ENCODE measurements around the gene CHST8.

Gene CHST8

DNA sequence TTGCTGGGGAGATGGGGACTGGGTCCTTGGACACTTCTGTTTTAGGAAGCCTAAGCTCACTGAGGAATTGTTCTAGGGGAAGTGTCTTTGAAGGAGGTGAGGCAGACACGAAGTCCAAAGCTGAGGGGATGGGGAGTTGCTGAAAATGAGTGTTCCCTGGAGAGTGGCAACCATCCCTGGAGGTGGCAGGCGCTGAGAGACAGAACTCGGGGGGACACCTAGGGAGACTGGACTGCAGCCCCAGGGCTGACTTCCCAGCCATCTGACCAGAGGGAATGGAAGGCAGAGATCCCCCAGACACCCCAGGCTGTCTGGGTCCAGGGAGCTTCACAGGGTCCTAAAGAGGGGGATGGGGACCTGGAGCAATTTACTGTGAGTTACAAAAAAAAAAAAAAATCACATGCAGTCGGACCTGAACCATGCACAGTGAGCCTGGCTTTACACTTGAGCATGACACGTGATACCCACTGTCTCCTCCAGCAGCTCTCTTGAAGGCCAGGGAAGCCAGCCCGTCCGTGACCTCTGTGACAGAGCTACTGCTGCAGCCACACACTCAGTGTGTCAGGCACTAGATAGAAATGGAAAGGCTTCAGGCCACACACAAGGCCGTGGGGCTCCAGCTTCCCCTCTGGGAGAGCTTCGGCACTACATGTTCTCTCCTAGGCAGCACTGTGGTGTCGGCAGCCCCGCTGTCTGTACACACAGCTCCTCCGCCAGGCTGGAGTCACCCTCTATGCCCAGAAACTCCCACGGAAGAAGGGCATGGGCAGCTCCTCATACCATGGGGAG, 97.8 kb downstream of the CHST8 start:
- DNase-seq = no peak

DNA sequence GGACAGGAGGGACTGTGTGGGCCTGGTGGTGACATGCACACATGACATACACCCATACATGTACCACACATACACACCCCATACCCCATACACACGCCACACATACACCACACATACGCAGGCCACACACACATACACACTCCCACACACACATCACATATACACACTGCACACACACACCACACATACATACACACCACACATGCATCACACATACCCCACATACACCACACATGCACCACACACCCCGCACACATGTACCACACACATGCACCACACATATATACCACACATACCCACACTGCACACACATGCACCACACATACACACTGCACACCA, 98.4 kb downstream of the CHST8 start:
- DNase-seq = no peak

DNA sequence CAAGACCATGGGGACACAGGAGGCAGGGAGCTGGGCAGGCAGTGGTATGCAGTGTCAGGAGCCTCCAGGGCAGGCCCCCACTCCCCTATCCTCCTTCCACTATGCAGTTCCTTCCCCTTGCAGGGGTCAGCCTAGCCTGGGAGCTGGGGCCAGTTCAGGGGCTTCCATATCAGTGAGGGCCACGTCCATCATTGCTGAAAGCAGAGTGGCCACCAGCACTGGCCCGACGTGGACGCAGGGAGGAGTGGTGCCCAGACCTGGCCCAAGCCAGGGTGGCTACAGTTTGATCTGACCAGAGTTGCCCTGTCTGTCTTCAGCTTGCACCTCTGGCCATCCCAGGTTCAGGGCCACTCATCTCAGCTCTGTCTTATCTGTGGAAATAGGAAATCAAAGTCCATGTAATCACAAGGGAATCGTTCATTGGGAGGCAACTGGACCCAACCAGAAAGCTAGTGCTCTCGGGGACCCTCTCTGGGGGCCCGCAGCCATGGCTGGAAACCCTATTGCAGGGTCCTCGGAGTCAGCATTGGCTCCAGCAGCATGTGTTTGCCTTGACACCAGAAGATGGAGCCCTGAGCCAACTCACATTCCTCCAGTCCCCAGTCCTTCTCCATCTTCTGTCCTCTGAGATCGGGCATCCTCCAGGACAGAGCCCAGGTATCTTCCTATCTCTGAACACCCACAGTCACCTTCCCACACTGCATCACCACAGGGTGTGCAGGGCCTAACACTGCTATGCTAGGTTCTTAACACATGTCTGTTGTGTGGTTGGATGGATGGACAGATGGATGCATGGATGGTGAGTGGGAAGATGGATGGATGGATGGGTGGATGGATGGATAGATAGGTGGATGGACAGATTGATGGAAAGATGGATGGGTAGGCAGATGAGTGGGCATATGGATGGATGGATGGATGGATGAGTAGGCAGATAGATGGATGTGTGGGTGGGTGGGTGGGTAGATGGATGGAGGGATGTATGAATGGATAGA, 99.2 kb downstream of the CHST8 start:
- no peak for DNase-seq

DNA sequence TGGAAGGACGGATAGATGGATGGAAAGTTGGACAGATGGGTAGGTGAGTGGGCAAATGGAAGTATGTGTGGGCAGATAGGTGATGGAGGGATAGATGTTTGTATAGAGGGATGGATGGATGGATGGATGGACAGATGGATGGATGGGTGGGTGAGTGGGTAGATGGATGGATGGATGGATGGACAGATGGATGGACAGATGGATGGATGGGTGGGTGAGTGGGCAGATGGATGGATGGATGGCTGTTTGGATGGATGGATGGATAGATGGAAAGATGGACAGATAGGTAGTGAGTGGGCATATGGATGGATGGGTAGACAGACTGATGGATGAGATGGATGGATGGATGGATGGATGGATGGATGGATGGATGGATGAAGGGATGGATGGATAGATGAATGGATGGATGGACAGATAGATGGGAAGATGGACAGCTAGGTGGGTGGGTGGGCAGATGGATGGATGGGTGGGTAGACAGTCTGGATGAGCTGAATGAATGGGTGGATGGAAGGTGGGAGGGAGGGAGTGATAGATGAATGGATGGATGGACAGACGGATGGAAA, 100.1 kb downstream of the CHST8 start:
- DNase-seq = no peak

DNA sequence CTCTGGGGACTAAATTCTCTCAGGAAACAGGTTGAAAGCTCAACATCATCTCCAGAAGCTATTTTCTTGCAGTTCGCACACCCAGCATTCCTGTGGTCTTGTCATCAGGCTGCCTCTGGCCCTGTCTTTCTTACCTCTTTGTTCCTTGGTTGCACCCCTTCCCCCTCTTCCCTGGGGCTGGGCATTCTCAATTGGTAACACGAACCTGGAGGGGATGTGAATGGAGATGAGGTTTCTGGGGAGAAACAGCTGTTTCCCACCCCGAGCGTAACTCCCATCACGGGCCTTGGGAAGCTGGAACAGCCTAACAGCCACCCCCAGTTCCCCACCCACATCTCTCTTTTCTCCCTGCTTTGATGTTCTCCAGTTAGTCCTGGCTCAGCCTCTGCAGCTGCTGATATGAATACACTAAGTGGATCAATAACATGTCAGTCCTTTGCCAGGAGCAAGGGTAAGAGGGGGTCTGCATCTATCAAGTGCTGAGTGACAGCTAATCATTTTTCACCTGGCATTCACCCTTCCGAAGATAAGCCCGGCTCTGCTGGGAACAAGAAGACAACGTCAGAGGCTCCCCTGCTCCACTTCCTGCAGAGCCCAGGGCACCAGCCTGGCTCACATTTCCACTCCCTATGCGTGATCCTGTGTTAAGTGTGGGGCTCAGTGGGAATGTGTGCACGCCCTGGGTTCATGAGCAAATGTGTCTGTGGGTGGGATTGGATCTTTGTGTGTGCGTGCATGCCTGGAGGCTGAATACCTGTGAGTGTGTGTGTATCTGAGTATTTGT, 100.9 kb downstream of the CHST8 start:
- no peak for DNase-seq

DNA sequence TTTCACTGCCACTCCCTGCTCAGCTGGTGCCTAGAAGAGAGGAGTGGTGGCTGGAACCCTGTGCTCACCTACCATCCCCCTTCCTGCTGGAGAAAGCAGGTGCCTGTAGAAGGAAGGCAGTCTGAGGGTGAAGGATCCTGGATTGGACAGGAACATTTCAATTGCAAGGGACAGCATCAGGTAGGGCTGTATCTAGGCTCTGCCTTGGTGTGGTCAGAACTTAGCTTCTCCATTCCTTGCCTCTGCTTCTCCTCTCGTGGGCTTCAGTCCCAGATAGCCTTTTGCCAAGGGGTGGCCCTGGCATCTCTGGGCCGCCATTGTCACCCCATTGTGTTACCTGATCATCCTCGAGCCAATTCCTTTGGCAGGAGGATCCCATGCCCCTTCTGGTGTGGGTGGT, 101.8 kb downstream of the CHST8 start:
- no peak for DNase-seq

DNA sequence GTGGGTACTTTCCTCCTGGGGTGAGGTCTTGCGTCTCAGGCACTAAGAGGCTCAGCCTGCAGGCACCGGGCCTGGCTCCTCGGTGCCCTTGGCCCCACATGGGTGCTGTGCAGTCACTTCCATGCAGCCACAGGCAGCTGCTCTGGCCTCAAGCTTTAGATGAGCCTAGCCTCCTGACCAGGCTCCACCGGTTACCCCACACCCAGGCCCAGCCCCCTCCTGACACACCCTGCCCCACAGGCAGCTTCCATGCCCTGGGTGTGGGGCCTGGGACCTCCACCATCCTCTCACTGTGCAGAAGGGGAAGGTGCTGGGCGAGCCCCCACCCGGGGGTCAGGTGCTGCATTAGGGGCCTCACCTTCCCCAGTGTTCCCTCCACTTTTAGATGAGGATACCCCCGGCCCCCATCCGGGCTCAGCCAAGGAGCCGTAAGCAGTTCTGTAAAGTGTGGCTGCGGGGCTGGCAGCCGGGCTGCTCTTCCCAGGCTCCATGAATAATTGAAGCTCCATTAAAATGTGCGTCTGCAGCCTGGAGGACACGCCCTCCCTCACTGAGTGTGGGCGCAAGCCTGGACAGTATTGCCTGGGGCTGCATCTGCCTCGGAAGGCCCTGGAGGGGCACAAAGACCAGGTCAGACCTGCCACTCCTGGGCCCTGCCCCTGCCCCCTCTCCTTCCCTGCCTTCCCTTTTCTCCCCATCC, 102.4 kb downstream of the CHST8 start:
- DNase-seq = no peak

DNA sequence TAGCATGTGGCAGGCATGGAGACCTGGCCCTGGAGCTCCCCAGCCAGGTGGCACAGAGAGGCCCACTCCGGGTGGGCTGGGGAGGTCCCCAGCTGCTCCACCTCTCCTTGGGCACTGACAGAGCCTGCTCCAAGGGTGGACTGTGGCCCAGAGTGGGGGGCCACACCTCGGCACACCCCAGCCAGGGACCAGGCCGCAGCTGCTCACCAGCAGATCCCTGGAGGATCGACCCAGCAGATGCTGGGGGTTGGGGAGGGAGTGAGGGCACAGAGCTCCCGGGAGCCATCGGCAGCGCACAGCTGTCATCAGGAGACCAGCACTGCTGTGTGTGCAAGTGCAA, 102.9 kb downstream of the CHST8 start:
- no peak for DNase-seq

DNA sequence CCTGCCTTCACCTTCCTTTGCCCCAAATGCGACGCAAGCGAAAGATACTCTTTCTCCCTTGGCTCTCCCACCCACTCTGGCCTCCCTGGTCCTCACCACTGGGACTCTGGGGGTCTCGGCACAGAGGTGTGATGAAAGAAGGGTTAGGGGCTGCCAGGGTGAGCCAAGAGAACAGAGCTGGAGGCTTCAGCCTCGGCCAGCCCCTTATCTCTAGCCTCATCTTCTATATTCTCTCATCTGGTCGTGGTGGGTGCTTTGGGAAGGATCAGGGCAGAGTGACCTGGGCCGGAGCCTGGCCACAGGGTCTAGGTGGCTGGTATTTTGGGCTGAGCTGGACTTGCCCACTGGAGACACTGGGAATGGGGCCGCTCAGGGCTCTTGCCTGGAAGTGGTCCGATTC, 103.8 kb downstream of the CHST8 start:
- no peak for DNase-seq

DNA sequence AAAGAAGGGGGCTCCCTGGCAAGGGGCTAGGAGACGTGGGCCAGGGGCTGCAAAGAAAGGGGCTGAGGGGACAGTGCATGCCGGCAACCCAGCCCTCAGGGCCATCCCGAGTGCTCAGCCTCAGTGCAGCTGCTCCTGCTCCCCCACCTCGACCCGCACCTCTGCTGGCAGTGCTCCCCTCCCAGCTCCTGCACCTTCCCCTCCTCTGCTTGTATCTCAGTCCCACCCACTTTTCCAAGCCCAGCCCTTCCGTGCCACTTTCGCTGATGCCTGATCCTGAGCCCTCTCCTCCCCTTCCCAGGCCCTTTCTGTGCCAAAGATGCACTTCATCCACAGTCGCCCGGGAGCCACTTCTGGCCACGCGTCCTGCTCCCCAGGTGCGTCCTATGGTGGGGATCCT, 105.0 kb downstream of the CHST8 start:
- DNase-seq = no peak

DNA sequence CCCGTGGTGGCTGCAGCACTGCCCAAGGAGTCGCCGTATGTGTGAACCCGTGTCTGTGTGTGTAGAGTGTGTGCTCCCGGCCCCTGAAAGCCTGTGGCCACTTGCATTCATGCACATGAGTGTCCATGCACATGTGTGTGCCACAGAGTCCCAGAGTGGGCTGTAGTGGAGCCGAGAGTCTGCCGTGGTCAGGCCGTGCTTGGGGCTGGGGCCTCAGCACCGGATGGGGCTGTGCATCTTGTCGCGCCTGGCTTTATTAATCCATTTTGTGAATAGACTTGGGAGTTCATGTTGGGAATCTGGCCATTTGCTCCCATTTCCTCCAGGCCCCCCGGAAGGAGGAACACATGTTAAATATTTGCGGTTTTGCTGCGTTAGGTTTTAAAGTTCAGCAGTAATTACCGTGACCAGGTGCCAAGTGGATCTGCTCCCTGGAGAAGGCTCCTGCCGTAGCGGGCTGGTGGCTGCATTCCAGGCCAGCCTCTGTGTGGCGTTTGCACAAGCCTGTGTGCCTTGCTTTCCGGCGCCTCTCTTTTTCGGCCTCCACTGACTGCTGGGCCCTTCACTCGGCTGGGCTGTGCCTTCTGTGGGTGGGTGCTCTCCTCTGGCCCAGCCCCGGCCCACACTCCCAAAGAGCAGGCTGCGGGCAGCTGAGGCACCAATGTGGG, 105.7 kb downstream of the CHST8 start:
- DNase-seq = no peak

DNA sequence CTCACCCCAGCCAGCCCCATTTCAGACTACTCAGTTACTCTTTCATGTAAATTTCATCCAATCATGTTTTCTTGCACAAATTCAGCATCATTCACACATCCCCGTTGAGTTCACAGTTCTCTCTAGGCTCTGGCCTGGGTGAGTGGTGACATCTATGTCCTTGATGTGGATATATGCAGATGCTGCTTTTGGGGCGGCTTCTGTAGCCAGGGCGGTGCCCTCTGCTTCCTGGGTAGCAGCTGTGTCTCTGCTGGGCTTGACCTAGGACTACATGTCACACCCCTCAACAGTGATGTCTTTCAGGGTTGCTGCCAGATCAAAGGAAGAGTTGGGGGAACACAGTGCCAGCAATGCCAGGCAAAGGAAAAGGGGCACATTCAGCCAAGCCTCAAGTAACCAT, 106.4 kb downstream of the CHST8 start:
- no peak for DNase-seq

DNA sequence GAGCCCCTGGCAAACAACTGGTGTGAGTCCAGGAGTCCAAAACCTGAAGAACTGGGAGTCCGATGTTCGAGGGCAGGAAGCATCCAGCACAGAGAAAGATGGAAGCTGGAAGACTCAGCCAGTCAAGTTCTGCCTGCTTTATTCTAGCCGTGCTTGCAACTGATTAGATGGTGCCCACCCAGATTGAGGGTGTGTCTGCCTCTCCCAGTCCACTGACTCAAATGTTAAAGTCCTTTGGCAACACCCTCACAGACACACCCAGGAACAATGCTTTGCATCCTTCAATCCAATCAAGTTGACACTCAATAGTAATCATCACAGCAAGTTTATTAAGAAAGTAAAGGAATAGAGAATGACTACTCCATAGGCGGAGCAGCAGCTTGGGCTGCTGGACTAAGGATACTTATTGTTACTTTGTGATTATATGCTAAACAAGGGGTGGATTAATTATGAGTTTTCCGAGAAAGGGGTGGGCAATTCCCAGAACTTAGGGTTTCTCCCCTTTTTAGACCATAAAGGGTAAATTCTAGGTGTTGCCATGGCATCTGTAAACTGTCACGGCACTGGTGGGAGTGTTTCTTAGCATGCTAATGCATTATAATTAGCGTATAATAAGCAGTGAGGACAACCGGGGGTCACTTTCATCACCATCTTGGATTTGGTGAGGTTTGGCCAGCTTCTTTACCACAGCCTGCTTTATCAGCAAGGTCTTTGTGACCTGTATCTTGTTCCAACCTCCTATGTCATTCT, 109.3 kb downstream of the CHST8 start:
- DNase-seq = no peak

DNA sequence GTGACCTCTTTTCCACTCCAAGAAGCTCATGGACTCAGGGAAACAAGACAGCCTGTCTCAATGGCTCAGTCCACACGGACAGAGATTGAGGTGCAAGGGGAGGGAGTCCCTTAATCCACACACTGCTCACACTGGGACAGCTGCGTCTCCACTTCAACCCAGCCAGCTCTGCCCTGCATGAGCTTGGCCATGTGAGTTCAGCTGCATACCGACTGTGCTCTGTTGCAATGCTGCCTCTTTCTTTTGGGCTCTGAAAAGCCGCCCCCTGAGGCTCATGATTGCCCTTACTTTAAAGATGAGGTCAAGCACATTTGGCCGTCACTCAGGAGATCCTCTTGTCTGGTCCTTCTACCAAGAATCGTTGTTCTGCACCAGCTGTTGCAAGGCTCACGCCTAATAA, 110.1 kb downstream of the CHST8 start:
- no peak for DNase-seq

DNA sequence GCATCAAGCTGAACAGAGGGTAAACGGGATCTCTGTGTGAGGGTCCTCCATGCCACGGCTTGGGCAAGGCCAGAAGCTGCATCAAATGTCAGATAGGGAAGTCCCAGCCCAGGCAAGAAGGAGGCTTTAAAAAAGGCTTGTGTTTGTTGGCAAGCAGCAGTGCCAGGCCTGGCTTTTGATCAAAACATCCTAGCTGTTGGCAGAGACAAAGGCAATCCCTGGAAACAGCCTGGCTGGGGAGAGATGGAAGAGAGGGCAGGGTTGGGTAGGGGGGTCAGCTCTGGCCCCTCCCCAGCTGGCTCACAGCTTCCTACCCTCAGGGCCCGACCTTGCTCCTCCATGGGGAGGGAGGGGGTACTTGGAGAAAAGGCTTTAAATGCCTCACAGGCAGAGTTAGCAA, 113.2 kb downstream of the CHST8 start:
- DNase-seq = no peak

DNA sequence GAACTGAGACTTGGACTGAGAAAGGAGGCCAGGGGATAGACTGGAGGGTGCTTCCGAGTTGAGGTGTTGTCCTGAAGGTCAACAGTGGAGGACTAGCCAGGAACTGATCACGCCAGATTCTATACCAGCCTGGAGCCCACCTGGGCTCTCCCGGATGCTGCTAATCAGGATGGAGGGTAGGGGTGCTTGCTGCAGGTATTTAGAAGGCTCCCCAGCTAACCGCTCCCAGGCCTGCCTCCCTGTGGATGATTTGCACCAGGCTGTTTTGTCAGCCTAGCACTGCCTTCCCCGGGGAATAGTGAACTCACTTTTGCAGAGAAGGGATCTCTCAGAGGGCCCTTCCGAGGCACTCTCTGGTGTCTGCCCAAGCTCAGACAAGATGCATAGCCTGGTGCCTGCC, 114.4 kb downstream of the CHST8 start:
- DNase-seq = no peak

DNA sequence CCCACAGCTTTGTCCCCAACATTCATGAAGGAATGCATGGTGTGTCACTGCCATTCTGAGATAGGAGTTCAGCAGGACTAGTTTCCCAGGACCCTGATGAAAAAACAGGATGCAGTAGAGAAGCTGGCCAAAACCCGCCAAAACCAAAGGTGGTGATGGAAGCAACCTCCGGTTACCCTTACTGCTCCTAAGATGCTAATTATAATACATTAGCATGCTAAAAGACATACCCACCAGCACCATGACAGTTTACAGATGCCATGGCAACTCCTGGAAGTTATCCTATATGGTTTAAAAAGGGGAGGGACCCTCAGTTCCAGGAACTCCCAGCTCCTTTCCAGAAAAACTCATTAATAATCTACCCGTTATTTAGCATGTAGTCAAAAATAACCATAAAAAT, 115.0 kb downstream of the CHST8 start:
- DNase-seq = no peak

DNA sequence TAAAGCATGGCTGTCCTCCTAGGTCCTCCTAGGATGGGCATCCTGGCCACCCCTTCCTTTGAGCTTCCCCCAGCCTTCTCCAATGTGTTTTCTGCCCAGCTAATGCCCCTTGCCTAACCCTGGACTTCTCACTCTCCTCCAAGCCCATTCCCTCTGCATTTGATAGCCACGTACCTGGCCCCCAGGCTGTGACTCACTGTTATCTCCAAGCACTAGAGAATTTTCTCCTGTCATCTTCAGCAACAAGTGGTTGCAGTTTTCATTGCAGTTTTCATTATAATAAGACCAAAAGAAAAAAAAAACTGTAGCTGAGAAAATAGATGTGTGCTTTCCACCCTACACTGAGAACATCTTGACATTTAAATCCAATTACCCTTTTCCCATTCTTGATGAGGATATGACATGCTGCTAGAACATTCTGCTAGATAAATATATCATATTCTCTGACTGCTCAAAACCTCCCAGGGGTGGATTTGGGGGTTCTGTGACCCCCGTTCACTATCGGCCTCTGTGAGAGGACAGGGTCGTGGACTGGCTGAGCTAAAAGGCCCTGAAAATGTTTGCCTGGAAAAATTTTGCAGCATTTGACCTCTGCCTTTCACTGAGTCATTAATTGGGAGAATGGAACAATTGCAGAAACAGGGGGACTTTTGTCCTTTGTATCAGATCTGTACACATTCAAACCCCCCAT, 116.1 kb downstream of the CHST8 start:
- DNase-seq = no peak

DNA sequence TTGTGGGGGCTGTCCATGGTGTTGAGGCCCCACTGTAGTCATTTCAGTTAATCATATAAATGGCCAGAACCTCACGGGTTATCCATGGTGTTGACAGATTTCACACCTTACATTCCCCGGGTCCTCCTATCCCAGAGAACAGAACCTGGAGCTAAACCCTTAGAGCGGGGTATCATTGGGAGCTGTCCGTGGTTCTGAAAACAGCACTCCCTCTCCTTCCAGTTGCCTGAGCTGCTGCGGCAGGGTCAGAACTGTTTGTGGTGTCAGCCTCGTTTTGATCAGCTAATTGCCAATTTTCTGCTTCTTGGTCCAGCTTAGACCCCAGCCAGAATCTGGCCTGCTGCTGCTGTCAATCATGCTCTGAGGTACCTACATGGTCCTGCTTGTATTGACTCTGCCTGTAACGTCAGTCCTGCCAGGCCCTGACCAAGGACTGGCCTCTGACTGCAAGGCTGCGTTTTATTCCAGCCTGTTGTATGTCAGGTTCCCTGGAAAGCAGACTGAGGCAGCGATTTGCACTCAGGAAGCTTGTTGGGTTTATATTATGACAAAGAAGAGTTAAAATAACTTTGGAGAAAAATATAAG, 119.2 kb downstream of the CHST8 start:
- DNase-seq = peak; percentile 46

DNA sequence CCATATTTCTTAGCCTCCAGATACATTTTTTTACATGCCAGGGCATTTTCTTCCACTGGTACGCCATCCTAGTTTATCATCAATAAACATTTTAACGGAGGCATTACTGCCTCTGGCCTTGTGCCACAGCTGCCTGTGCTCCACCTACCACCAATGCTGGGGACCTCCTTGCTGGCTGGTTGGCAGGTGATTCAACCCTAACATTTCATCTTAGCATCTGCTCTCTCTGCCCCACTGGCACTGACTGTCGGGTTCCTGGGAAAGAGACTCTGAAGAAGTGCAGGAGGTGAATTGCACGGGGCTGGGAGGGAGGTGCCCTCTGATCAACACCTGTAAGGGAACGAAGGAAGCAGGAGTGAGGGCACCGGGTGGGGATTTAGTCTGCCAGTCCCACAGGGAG, 123.5 kb downstream of the CHST8 start:
- DNase-seq = no peak
